Measurements from ENCODE around the gene GALNT10.

GALNT10 gene

GRCh38 chr5:154364771-154365170 is 174.2 kb downstream of the GALNT10 start:
- H3K4me1 ChIP-seq (ENCODE audit: control insufficient read depth, low read length) = no peaks in the 10 kb centered on the region
- H3K4me2 ChIP-seq (ENCODE audit: low read length) = no peak overlapping the region
- no peak overlapping the region for H3K4me3 ChIP-seq (ENCODE audit: low read length)

DNA sequence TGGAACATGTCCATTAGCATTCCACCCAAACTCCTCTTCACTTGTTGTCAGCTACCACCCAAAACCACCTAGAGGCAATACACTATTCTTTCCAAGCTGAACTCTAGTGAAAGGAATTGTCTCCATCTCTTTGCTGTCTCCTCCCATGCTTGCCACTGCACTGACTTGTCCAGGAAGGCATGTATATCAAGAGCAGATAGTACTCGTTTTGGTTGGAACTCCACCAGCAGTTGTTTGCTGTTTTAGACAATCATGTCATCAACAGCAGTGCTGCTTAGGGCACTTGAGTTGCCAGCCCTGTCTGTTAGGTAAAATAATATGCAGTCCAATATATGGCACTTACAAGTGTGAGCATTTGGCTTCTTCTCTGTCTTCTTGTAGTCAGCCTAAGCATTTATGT is 175.3 kb downstream of the GALNT10 start:
- H3K36me3 ChIP-seq (ENCODE audit: control insufficient read depth, low read length) = no peaks in the 10 kb centered on the region
- no peaks in the 10 kb centered on the region for H4K20me1 ChIP-seq (ENCODE audit: control insufficient read depth, insufficient read depth, low read depth, low read length)
- no peaks in the 10 kb centered on the region for H3K4me1 ChIP-seq (ENCODE audit: control insufficient read depth, low read length)
- H3K9me2 ChIP-seq (replicated peaks; ENCODE audit: control insufficient read depth, low read length) = no peaks in the 10 kb centered on the region
- TF ChIP-seq EZH2phosphoT487 (IDR thresholded peaks at IDR 0.05; ENCODE audit: borderline replicate concordance, low read length) = no peak
- TF ChIP-seq CTCF (IDR thresholded peaks at IDR 0.05; ENCODE audit: low read depth, low read length, poor library complexity, severe bottlenecking) = no peak
- no peak overlapping the region for H3K27ac ChIP-seq (ENCODE audit: low read depth, low read length)
- no peak overlapping the region for H3K4me3 ChIP-seq (ENCODE audit: low read length)
- H3K4me2 ChIP-seq (ENCODE audit: low read length) = no peak overlapping the region
- no peaks in the 10 kb centered on the region for H3F3A ChIP-seq (ENCODE audit: control insufficient read depth, insufficient read depth)
- H3K79me2 ChIP-seq (ENCODE audit: control insufficient read depth, low read length) = no peaks in the 10 kb centered on the region
- H3K9me3 ChIP-seq (ENCODE audit: control insufficient read depth, insufficient read depth, low read length) = no peaks in the 10 kb centered on the region
- H3K27me3 ChIP-seq (ENCODE audit: control insufficient read depth, low read length) = no peaks in the 10 kb centered on the region

More at GRCh38 chr5:154364771-154365170, 174.2 kb downstream of the GALNT10 start:
- H3K79me2 ChIP-seq (ENCODE audit: control insufficient read depth, low read length) = no peaks in the 10 kb centered on the region
- no peaks in the 10 kb centered on the region for H3K36me3 ChIP-seq (ENCODE audit: control insufficient read depth, low read length)
- no peaks in the 10 kb centered on the region for H3K9me3 ChIP-seq (ENCODE audit: control insufficient read depth, insufficient read depth, low read length)
- TF ChIP-seq EZH2phosphoT487 (IDR thresholded peaks at IDR 0.05; ENCODE audit: borderline replicate concordance, low read length) = no peak
- no peak for TF ChIP-seq CTCF (IDR thresholded peaks at IDR 0.05; ENCODE audit: low read depth, low read length, poor library complexity, severe bottlenecking)
- no peaks in the 10 kb centered on the region for H3F3A ChIP-seq (ENCODE audit: control insufficient read depth, insufficient read depth)
- no peaks in the 10 kb centered on the region for H3K9me2 ChIP-seq (replicated peaks; ENCODE audit: control insufficient read depth, low read length)
- H3K27me3 ChIP-seq (ENCODE audit: control insufficient read depth, low read length) = no peaks in the 10 kb centered on the region
- H4K20me1 ChIP-seq (ENCODE audit: control insufficient read depth, insufficient read depth, low read depth, low read length) = no peaks in the 10 kb centered on the region
- no peak overlapping the region for H3K27ac ChIP-seq (ENCODE audit: low read depth, low read length)

- Histone ChIP-seq H3F3A (ENCODE audit: control insufficient read depth, insufficient read depth) (no peaks in the 10 kb centered on the region), H3K36me3 (ENCODE audit: control insufficient read depth, low read length) (no peaks in the 10 kb centered on the region), H3K79me2 (ENCODE audit: control insufficient read depth, low read length) (no peaks in the 10 kb centered on the region), H3K9me2 (replicated peaks; ENCODE audit: control insufficient read depth, low read length) (no peaks in the 10 kb centered on the region), H3K4me1 (ENCODE audit: control insufficient read depth, low read length) (no peaks in the 10 kb centered on the region), H3K27me3 (ENCODE audit: control insufficient read depth, low read length) (no peaks in the 10 kb centered on the region), H3K4me2 (ENCODE audit: low read length) (no peak overlapping the region), H3K4me3 (ENCODE audit: low read length) (no peak overlapping the region), H4K20me1 (ENCODE audit: control insufficient read depth, insufficient read depth, low read depth, low read length) (no peaks in the 10 kb centered on the region), H3K27ac (ENCODE audit: low read depth, low read length) (no peak overlapping the region), H3K9me3 (ENCODE audit: control insufficient read depth, insufficient read depth, low read length) (no peaks in the 10 kb centered on the region)
- TF ChIP-seq EZH2phosphoT487 (IDR thresholded peaks at IDR 0.05; ENCODE audit: borderline replicate concordance, low read length) (no peak), CTCF (IDR thresholded peaks at IDR 0.05; ENCODE audit: low read depth, low read length, poor library complexity, severe bottlenecking) (no peak)
Observed at GRCh38 chr5:154366353-154366752, 175.8 kb downstream of the GALNT10 start.

DNA sequence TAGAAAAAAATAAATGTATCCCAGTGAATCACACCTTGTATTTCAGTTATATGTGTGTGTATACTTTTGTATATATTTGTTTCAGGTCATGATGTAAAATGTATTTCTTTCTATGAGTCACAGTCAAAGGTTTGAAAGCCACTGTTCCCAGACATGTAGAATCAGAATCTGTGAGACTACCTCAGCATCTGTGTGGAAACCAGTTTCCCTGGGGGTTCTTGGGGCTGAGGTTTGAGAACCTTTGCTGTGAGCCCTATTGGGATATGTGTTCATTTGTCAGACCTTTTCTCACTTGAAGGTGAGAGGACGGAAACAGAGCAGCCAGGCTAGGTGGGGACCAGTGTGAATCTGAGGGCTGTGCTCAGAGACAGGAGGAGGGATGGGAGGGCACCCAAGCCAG is 176.6 kb downstream of the GALNT10 start:
- Histone ChIP-seq H3K79me2 (ENCODE audit: control insufficient read depth, low read length) (no peaks in the 10 kb centered on the region), H3K4me2 (ENCODE audit: low read length) (no peak overlapping the region), H3K36me3 (ENCODE audit: control insufficient read depth, low read length) (no peaks in the 10 kb centered on the region), H3F3A (ENCODE audit: control insufficient read depth, insufficient read depth) (no peaks in the 10 kb centered on the region), H3K4me3 (ENCODE audit: low read length) (no peak overlapping the region), H3K27ac (ENCODE audit: low read depth, low read length) (no peak overlapping the region), H3K9me3 (ENCODE audit: control insufficient read depth, insufficient read depth, low read length) (no peaks in the 10 kb centered on the region), H3K27me3 (ENCODE audit: control insufficient read depth, low read length) (no peaks in the 10 kb centered on the region), H4K20me1 (ENCODE audit: control insufficient read depth, insufficient read depth, low read depth, low read length) (no peaks in the 10 kb centered on the region), H3K9me2 (replicated peaks; ENCODE audit: control insufficient read depth, low read length) (no peaks in the 10 kb centered on the region), H3K4me1 (ENCODE audit: control insufficient read depth, low read length) (no peaks in the 10 kb centered on the region)
- TF ChIP-seq CTCF (IDR thresholded peaks at IDR 0.05; ENCODE audit: low read depth, low read length, poor library complexity, severe bottlenecking) (no peak), EZH2phosphoT487 (IDR thresholded peaks at IDR 0.05; ENCODE audit: borderline replicate concordance, low read length) (no peak)
